OCI-LY3 (cell line): ENCODE data around the gene USP7.

Source experiments
- H2AFZ ChIP-seq: fragments of 200-600, 300-600 bp; shearing (Covaris generic); 2 replicates; pipeline ENCODE4 v1.6.0; 2014; ENCODE audit warnings: antibody characterized with exemption, low read depth, low read length
- H3K27ac ChIP-seq: fragments of 200-600, 300-600 bp; sonication (generic); 2 replicates; pipeline ENCODE4 v1.5.1; 2014; ENCODE audit warnings: mild to moderate bottlenecking, low read length, moderate library complexity, mixed read lengths
- H3K27me3 ChIP-seq: fragments of 200-600, 300-600 bp; sonication (generic); 2 replicates; pipeline ENCODE4 v1.6.1; 2014; ENCODE audit warnings: low read depth, low read length, mixed read lengths
- H3K36me3 ChIP-seq: fragments of 200-600, 300-600 bp; sonication (generic); replicated peaks from 2 replicates; pipeline ENCODE3; 2014; ENCODE audit warnings: low read depth, low read length, mixed read lengths
- H3K4me1 ChIP-seq: fragments of 300-600, 200-600 bp; sonication (generic); 2 replicates; pipeline ENCODE4 v1.6.1; 2014; ENCODE audit warnings: low read length, mixed read lengths
- H3K4me2 ChIP-seq: fragments of 200-600, 300-600 bp; sonication (generic); 2 replicates; pipeline ENCODE4 v1.6.1; 2014; ENCODE audit warnings: low read length, mixed read lengths
- H3K4me3 ChIP-seq: fragments of 300-600, 200-600 bp; sonication (generic); 2 replicates; pipeline ENCODE4 v1.5.1; 2014; ENCODE audit warnings: antibody characterized with exemption, mild to moderate bottlenecking, low read length, moderate library complexity
- H3K79me2 ChIP-seq: fragments of 300-600, 200-600 bp; shearing (Covaris generic); 2 replicates; pipeline ENCODE4 v1.6.1; 2014; ENCODE audit warnings: mild to moderate bottlenecking, low read length, mixed read lengths
- H3K9ac ChIP-seq: fragments of 300-600, 200-600 bp; shearing (Covaris generic); 2 replicates; pipeline ENCODE4 v1.6.0; 2014; ENCODE audit warnings: mild to moderate bottlenecking, low read length, moderate library complexity
- H3K9me3 ChIP-seq: fragments of 200-600, 300-600 bp; shearing (Covaris generic); 2 replicates; pipeline ENCODE4 v1.6.1; 2014; ENCODE audit warnings: low read length, mixed read lengths; ENCODE audit not compliant: insufficient read depth
- H4K20me1 ChIP-seq: fragments of 200-600, 300-600 bp; sonication (generic); 2 replicates; pipeline ENCODE4 v1.6.1; 2016; ENCODE audit warnings: low read length, mixed read lengths; ENCODE audit not compliant: insufficient read depth
- EZH2phosphoT487 ChIP-seq: fragments of 200-600 bp; shearing (Covaris generic); IDR thresholded peaks from 2 replicates; pipeline ENCODE4 v1.6.1; 2018; ENCODE audit warnings: antibody characterized with exemption, mixed run types, low read depth
- TF ChIP-seq, protein P1 (sequence below): fragments of 200-600, 300-600 bp; sonication (generic); IDR thresholded peaks from 2 replicates; pipeline ENCODE4 v1.5.1; 2014; ENCODE audit warnings: antibody characterized with exemption, low read length, low read depth

Gene USP7

DNA sequence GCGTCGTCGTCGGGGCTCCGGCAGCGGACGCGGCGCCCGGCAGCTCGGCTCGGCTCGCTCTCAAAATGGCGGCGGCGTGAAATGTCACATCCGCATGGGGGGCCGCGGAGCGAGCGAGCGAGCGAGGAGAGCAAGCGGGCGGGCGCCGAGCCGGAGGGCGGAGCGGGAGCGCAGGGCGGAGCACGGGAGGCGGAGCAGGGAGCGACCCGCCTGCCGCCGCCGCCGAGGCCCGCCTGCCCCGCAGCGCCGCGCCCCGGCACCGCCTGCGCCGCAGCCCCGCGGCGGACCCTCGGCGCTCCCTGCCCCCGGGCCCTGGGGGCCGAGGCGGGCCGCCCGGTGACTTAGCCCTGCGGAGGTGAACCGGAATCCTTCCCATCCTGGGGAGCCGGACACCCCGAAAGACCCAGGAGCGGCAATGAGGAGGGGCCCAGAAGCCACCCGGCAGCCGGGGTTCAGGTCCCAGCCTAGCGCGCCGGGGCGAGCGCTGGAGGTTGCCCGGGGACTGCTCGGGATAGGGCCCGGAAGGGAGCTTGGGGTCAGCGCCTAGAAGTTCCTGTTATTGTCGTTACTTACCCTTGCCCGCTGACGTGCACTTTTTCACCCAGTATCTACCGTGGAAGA lies at the start of gene USP7:
Gene USP7 (minus strand): TSS at position 86 of the 621 bp plus-strand sequence. CDS start 621 bp downstream, outside the sequence.
- no peak for TF ChIP-seq EZH2phosphoT487
- TF ChIP-seq, protein P1, sequence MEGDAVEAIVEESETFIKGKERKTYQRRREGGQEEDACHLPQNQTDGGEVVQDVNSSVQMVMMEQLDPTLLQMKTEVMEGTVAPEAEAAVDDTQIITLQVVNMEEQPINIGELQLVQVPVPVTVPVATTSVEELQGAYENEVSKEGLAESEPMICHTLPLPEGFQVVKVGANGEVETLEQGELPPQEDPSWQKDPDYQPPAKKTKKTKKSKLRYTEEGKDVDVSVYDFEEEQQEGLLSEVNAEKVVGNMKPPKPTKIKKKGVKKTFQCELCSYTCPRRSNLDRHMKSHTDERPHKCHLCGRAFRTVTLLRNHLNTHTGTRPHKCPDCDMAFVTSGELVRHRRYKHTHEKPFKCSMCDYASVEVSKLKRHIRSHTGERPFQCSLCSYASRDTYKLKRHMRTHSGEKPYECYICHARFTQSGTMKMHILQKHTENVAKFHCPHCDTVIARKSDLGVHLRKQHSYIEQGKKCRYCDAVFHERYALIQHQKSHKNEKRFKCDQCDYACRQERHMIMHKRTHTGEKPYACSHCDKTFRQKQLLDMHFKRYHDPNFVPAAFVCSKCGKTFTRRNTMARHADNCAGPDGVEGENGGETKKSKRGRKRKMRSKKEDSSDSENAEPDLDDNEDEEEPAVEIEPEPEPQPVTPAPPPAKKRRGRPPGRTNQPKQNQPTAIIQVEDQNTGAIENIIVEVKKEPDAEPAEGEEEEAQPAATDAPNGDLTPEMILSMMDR: 0 out of 2 replicates have a peak, but pooled peaks have one; percentile 3
- H3K9ac ChIP-seq: peak within 1 kb of the TSS; percentile 59
- peak within 1 kb of the TSS; percentile 78 for H3K4me3 ChIP-seq
- H3K27me3 ChIP-seq: no peaks in the 10 kb centered on the region
- H3K36me3 ChIP-seq: peaks cover 7% of the 10 kb centered on the region
- H3K9me3 ChIP-seq: no peaks in the 10 kb centered on the region
- H4K20me1 ChIP-seq: peaks cover 39% of the 10 kb centered on the region
- H2AFZ ChIP-seq: peak within 1 kb of the TSS; percentile 59
- H3K27ac ChIP-seq: peak within 1 kb of the TSS; percentile 8; the same call in 1 of the 2 replicates
- peak within 1 kb of the TSS; percentile 93 for H3K4me2 ChIP-seq
- peaks cover 53% of the 10 kb centered on the region for H3K79me2 ChIP-seq
- peaks cover 29% of the 10 kb centered on the region for H3K4me1 ChIP-seq

GRCh38 chr16:9013508-9013864 lies 49.8 kb upstream of the USP7 start:
- H3K27ac ChIP-seq: no peak overlapping the region
- no peak overlapping the region for H3K9ac ChIP-seq
- H4K20me1 ChIP-seq: no peaks in the 10 kb centered on the region
- H3K79me2 ChIP-seq: no peaks in the 10 kb centered on the region
- no peaks in the 10 kb centered on the region for H3K27me3 ChIP-seq
- H3K4me3 ChIP-seq: no peak overlapping the region
- TF ChIP-seq EZH2phosphoT487: no peak
- TF ChIP-seq, protein P1: no peak
- no peaks in the 10 kb centered on the region for H3K9me3 ChIP-seq
- no peaks in the 10 kb centered on the region for H3K4me1 ChIP-seq
- no peak overlapping the region for H3K4me2 ChIP-seq
- H3K36me3 ChIP-seq: no peaks in the 10 kb centered on the region
- H2AFZ ChIP-seq: no peak overlapping the region

DNA sequence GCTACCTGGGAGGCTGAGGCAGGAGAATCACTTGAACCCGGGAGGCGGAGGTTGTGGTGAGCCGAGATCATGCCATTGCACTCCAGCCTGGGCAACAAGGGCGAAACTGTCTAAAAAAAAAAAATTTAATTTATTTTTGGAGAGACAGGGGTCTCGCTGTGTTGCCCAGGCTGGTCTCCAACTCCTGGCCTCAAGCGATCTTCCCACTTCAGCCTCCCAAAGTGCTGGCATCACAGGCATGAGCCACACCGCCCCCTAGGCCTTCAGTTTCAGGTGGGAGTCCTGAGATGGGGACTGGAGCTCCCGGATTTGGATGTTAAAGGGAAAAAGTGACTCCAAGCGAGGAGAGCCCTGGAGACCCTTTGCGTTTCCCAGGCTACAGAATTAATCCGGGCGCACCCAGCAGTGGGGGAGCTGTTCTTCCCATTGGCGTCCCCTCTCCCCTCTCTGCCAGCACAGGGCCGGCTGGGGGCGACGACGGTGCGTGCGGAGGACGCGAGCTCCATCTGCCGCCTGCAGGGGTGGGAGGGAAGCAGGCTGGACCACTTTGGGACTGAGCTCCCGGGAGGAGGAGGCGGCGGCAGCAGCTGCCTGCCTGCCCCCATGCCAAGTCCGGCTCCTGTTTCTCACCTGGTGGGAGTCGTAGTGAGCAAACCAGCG lies 49.3 kb upstream of the USP7 start:
- Histone ChIP-seq H3K79me2 (no peaks in the 10 kb centered on the region), H3K4me1 (peaks cover 3% of the 10 kb centered on the region; the same call in 1 of the 2 replicates), H4K20me1 (no peaks in the 10 kb centered on the region), H3K27ac (no peak overlapping the region), H3K9me3 (no peaks in the 10 kb centered on the region), H3K27me3 (no peaks in the 10 kb centered on the region), H3K4me3 (no peak overlapping the region), H3K4me2 (no peak overlapping the region), H3K9ac (no peak overlapping the region), H3K36me3 (no peaks in the 10 kb centered on the region), H2AFZ (no peak overlapping the region)
- TF ChIP-seq, protein P1: no peak
- TF ChIP-seq EZH2phosphoT487: no peak

DNA sequence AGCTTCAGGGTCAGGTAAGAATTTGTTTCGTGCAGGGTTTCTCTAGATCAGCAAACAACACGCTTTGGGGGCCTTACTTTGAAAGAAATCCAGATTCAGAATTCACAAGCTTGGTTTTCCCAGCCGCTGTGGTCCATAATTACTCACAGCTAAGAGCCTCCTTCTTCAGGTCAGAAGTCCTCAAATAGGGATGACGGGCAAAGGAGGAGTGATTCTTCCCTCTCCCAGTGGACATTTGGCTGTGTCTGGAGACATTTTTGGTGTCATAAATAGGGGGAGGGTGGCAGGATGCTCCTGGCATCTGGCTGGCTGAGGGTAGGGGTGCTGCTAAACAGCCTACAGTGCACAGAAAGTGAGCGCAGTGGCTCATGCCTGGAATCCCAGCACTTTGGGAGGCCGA lies 48.6 kb upstream of the USP7 start:
- H3K4me3 ChIP-seq: no peak overlapping the region
- no peak overlapping the region for H3K4me2 ChIP-seq
- no peaks in the 10 kb centered on the region for H3K27me3 ChIP-seq
- H4K20me1 ChIP-seq: no peaks in the 10 kb centered on the region
- no peaks in the 10 kb centered on the region for H3K9me3 ChIP-seq
- H2AFZ ChIP-seq: no peak overlapping the region
- H3K79me2 ChIP-seq: no peaks in the 10 kb centered on the region
- no peak overlapping the region for H3K9ac ChIP-seq
- peaks cover 3% of the 10 kb centered on the region; the same call in 1 of the 2 replicates for H3K4me1 ChIP-seq
- no peak overlapping the region for H3K27ac ChIP-seq
- TF ChIP-seq, protein P1: no peak
- no peak for TF ChIP-seq EZH2phosphoT487
- H3K36me3 ChIP-seq: no peaks in the 10 kb centered on the region
